ENCODE results near the gene SERPINA5.
"Not testable (repeated sequence)": the region's sequence is repeated elsewhere in the genome, so short reads cannot be mapped to it uniquely, and the experiment has no call there.

Gene SERPINA5

GRCh38 chr14:94608966-94609365 is 27.7 kb downstream of the SERPINA5 start:
- DNase-seq, result not testable (repeated sequence)

- no peak for DNase-seq
Observed at GRCh38 chr14:94611179-94611578, 30.0 kb downstream of the SERPINA5 start.

GRCh38 chr14:94612174-94612573 is 30.9 kb downstream of the SERPINA5 start, which contains the start of gene SERPINA3:
TSS of gene SERPINA3 (plus strand) at chr14:94612391. CDS start at chr14:94614442, 2,051 bp downstream.
- no peak for DNase-seq

DNA sequence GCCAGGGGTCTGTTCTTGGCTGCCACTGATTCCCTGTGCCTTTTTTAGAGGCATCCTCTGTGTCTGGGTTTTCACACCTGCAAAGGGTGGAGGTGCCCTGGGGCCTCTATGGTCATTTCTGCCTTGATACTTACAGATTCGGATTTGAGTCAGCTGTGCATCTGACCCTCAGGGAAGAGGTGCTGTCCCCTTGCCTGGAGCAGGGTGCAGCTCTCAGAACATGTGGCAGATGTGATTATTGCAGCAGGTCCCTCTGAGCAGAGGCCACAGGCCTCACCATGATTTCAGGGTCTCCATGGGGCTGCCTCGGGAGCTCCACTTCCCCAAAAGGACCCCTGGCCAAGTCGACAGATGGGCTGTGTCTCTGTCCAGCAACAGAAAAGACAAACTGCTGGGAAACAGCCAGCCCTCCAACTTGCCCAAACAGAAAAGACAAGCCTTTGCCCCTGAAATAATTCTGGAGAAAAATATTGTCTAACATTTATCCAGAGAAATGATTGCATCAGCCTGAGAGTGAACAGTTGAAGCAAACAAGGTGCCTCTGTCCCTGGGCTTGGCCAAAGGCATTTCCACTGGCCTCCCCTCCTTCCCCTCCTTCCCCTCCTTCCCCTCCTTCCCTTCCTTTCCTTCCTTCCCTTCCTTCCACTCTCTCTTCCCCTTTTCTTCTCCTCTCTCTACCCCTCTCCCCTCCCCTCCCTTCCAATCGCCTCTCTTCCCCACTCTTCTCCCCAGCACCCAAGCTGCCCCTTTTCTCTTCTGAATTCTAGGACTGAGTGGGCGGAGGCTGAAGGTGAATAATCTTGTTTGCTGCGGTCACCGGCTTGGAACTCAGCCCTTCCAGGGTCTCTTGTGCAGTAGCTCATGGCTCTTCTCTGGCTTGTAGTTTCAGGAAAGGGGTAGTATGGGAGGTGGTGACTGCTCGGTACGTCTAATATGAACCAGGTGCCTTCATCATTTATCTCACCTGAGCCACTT is 31.6 kb downstream of the SERPINA5 start:
- no peak for DNase-seq

GRCh38 chr14:94613720-94614644 is 32.8 kb downstream of the SERPINA5 start:
- no peak for DNase-seq

- DNase-seq, result no peak
Observed at GRCh38 chr14:94614802-94615201, 33.6 kb downstream of the SERPINA5 start.

GRCh38 chr14:94615254-94615653 is 34.0 kb downstream of the SERPINA5 start:
- no peak for DNase-seq

DNA sequence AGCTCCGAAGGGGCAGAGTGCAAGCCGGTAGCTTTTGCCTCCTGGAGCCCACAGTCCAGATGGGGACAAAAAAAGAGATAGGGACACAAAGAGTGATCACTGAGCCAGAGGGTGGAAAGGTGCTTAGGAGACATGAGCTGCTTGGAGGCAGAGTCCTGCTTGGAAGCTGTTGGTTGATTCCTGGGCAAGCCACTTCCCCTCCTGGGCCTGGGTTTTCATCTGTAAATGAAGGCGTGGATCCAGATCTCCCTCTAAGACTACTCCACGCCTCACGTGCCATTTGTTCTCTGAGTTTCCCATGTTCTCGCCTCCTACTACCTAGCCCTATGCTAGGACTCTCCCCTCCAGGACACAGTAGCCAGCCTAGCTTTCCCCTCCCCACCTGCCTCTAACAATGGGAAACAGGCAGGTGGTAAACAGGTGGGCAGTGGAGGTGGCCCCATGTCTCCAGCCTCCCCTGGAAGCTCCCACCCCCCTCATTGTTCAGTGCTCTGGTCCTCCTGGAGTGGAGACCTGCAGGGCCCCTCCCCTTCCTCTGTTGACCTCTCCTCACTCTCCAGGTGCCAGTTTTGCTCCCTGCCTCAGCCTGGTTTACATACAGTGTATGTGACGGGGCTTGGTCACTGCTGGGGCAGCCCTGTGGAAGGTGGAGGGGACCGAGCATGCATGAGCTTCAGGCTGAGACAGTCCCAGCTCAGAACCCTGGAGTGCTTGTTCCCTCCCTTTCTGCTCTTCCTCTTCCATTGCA is 34.8 kb downstream of the SERPINA5 start:
- no peak for DNase-seq

GRCh38 chr14:94617366-94617941 is 36.2 kb downstream of the SERPINA5 start:
- DNase-seq, result no peak

- no peak for DNase-seq
Observed at GRCh38 chr14:94617988-94618822, 37.0 kb downstream of the SERPINA5 start.

DNA sequence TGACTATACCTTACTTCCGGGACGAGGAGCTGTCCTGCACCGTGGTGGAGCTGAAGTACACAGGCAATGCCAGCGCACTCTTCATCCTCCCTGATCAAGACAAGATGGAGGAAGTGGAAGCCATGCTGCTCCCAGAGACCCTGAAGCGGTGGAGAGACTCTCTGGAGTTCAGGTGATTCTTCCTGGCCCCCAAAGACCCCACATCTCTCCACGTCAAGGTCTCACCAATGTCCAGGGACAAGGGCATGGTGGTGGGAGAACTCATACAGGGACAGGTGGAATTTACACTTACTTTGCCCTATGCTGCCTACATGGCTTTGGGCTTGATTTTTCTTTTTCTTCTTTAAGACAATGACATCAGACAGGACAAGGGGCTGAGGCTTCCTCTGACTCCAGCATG is 38.1 kb downstream of the SERPINA5 start:
- DNase-seq, result no peak

DNA sequence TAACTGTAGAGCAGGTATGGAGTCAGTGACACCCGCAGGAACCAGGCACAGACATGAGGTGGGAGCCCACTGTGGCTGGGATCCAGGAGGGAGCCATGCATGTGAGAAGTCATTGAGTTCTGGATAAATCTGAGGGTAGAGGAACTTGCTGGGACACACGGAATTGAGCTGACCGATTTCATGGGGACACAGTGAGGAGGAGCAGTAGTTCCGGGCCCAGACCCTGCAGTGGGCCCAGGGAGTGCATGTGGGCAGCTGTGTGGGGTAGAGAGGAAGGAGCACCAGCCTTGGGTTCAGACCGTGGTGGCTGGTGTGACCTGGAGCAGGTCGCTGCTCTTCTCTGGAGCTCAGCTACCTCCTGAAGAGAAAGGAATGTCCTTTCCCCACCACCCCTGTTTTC is 39.4 kb downstream of the SERPINA5 start:
- no peak for DNase-seq

DNA sequence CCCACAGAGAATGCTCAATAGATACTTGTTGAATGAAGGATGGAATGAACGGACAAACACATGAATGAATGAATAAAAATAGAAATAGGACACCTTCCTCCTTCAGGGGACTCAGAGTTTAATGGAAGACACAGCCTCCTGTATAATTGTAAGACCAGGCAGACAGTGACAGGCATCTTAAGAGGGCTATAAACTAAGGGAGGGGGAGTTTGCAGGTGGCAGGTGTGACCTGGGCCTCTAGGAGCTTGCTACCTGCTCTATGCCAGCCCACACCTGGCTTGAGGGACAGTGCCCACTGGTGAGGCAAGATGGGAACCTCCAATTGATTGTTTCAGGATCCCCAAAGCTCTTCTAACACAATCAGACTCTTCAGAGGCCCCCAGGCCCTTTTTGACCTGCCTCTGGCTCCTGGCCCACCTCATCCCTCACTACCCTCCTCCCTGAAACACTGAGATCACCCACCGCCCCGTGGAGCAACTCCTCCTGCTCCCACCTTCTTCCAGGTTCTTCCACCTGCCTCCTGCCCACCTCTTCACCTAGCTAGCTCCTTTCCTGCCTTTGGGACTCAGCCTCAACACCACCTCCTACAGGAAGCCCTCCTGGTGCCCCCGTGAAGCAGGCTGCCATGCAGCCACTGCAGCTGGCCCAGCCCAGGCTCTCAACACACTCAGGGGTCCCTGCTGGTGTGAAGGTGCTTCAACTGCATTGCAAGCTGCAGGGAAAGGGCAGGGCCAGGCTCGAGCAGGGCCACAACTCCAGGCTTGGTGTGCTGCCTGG is 40.3 kb downstream of the SERPINA5 start:
- DNase-seq, result no peak

- no peak for DNase-seq
Observed at GRCh38 chr14:94622653-94623421, 41.6 kb downstream of the SERPINA5 start.

DNA sequence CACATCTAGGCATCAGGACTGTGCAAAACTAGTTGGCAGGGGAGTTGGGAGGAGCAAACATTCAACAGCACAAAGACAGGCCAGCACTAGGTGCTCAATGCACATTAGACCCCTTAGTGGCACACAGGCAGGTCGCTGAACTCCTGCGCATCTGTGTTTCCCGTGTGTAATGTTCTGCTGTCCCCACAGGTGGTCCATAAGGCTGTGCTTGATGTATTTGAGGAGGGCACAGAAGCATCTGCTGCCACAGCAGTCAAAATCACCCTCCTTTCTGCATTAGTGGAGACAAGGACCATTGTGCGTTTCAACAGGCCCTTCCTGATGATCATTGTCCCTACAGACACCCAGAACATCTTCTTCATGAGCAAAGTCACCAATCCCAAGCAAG is 42.2 kb downstream of the SERPINA5 start:
- DNase-seq, result no peak

DNA sequence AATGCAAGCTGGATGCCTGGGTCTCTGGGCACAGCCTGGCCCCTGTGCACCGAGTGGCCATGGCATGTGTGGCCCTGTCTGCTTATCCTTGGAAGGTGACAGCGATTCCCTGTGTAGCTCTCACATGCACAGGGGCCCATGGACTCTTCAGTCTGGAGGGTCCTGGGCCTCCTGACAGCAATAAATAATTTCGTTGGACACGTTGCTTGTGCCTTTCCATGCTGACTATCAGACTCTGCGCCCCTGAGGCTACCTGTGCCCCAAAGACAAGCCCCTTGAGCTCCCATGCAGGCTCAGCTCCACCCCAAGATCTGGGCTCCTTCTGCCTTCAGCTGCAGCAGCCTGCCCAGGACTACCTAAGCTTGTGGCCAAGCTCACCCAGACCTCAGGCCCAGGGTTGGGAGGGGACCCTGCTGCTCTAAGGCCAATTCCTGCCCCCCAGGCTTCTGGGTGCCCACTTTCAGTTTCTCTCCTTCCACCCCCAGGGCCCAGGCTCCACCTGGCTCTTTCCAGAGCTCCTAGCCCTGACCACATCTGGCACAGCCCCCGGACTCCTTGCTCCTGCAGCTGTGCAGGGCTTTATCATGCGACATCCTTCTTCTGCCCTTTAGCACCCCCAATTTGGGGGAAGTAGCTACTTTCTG is 42.8 kb downstream of the SERPINA5 start:
- DNase-seq, result no peak

GRCh38 chr14:94624537-94625352 is 43.5 kb downstream of the SERPINA5 start:
- no peak for DNase-seq

- DNase-seq, result no peak
Observed at GRCh38 chr14:94625353-94625635, 44.1 kb downstream of the SERPINA5 start.

- no peak for DNase-seq
Observed at GRCh38 chr14:94628578-94628977, 47.4 kb downstream of the SERPINA5 start.
